ENCODE results near the gene GNMT.
"Not testable (repeated sequence)": the region's sequence is repeated elsewhere in the genome, so short reads cannot be mapped to it uniquely, and the experiment has no call there.

GNMT gene

GRCh38 chr6:42978839-42979522, 18.4 kb downstream of the GNMT start, which contains the start of gene PEX6:
Gene PEX6 (minus strand): TSS chr6:42979181. CDS start chr6:42979150, 31 bp downstream.
- DNase-seq: peak; percentile 84

- DNase-seq: no peak
Observed at GRCh38 chr6:42979523-42980177, 19.1 kb downstream of the GNMT start.

- DNase-seq: no peak
Observed at GRCh38 chr6:42981836-42982235, 21.3 kb downstream of the GNMT start.

DNA sequence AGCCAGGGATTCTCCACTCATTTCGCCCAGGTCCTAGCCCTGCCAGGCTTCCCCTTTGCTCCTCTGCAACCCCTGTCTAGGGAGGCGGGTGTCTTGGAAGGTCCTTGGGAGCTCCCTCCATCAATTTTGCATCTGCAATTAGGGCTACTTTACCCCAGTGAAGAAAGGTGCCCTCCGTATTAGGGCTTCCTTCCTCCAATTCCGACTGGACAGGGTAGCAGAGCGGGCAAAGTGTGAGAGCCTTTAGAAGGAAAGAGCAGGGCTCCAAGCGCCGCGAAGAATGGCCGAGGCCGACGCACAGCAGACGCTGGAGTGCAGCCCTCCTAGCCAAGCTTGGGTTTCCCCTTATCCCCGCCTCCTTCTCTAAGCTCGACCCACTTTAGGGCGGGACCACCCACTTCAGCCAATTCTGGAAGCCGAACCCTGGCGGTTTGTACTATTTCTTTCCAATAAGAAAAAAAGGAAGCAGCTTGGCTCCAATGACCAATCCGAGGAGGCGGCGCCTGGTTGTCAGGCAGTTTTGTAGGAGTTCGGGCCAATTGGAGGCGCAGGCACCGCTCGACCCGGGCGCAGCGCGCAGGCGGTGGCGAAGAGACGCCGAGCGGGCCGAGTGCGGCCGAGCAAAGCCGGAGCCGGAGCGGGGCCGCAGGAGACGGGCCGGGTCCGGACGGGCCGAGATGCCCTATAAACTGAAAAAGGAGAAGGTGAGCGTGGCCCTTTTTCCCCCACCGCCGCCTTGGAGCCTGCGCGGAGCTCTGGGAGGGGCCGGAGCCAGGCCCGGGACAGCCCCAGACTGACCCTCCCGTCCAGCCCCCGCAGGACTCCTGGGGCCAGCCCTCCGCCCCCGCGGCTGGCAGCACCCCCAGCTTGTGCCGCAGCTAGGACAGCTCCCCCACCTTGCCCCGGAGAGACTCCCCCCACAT, 23.7 kb downstream of the GNMT start, which contains the start of gene PPP2R5D:
PPP2R5D (plus strand) TSS at position 570 of the 923 bp plus-strand sequence; CDS start at position 678, 108 bp downstream.
- peak; percentile 98 for DNase-seq

- no peak for DNase-seq
Observed at GRCh38 chr6:42984924-42985475, 24.4 kb downstream of the GNMT start.

DNA sequence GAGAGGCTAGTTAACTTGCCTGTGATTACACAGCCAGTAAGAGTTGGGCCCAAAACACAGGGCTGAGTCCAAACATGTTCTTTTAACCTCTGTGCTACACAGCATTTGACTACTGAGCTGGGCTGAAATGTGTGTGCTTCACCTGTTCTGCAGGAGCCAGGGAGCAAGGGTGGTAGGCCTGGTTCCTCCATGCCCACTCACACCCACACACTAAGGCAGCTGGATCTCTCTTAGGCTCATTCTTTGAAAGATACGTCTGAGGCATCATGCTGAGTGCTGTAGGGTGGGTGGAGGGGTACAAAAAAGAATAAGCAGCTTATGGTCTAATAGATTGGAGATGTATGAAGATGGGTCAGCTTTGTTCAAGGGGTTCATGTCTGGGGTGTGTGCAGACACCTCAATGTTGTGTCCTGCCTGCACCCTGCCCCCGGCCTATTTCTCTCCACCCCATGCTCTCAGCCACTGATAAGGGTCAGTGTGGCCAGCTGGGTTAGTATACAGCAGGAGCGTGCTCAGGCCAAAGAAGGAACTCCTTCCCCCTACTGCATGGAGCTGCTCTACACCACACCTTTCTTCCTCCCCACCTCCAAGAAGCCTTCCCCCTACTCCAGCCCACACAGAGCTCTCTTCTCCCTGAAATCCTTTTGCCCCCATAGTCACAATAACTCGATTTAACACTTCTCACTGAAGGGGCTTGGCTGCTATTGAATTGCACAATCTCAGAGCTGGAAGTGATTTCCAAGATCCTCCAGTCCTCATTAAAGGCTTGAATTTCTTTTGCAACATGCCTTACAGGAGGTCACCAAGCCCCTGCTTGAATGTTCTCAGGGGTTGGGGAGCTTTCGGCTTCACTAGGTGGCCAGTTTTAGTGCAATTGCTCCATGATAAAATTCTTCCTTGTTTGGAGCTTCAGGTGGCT, 27.2 kb downstream of the GNMT start:
- DNase-seq: no peak

GRCh38 chr6:42988486-42989020, 28.0 kb downstream of the GNMT start:
- DNase-seq: no peak

DNA sequence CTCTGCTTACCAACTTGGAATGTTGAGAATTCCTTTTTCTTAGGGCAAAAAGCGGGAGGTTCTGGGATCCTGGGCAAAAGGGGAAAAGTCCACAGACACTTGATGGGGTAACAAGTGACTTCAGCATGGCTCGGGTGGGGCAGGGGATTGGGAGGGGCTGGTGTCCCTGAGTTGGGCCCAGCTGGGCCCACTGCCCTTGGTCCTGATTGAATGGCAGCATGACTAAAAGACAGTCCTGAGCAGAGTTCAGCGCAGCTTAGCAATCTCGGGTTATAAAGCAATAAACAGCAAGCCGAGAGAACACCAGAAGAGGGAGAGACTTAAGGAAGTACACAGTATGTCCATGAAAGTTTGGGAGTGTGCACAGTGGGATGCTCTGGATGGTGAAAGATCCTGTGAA, 29.4 kb downstream of the GNMT start:
- no peak for DNase-seq

- no peak for DNase-seq
Observed at GRCh38 chr6:42993445-42993844, 32.9 kb downstream of the GNMT start.

- no peak for DNase-seq
Observed at GRCh38 chr6:42996513-42996912, 36.0 kb downstream of the GNMT start.

DNA sequence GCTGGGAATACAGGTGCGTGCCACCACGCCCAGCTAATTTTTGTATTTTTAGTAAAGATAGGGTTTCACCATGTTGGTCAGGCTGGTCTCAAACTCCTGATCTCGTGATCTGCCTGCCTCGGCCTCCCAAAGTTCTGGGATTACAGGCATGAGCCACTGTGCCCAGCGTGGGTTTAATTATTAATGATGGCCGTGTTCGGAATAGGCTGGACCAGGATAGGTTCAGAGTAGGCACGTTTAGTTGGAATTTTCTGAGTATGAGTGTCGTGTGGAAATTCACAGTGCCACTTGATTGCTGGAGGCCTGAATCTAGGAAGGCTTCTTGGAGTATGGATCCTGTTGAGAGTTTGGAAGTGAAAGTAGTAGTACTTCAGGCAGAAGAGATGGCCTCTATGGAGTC, 37.7 kb downstream of the GNMT start:
- DNase-seq: not testable (repeated sequence)

GRCh38 chr6:43001843-43002242, 41.3 kb downstream of the GNMT start:
- DNase-seq: no peak

- DNase-seq: no peak
Observed at GRCh38 chr6:43005844-43006243, 45.3 kb downstream of the GNMT start.

DNA sequence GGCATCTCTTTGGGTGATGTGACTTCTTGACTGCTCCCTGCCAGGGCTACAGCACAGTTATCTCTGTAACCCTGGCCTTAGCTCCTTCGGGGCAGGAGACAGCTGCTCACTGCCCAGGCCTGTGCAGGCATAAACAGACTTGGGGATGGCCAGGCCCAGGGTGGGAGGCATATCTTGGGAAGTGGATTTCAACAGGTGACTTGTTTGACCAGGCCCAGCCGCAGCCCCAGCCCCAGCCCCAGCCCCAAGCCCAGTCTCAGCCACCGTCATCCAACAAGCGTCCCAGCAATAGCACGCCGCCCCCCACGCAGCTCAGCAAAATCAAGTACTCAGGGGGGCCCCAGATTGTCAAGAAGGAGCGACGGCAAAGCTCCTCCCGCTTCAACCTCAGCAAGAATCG, 45.7 kb downstream of the GNMT start:
- no peak for DNase-seq

GRCh38 chr6:43007126-43007525, 46.6 kb downstream of the GNMT start:
- no peak for DNase-seq

DNA sequence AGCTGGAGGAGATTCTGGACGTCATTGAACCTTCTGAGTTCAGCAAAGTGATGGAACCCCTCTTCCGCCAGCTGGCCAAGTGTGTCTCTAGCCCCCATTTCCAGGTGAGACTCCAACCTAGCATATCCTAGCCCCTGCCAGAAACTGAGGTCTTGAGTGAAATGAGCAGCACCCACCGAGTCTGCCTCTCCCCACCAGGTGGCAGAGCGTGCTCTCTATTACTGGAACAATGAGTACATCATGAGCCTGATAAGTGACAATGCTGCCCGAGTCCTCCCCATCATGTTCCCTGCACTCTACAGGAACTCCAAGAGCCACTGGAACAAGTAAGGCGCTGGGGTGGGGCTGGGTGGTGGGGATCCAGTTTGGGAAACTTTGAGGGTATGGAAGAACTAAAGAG, 48.6 kb downstream of the GNMT start:
- DNase-seq: no peak

DNA sequence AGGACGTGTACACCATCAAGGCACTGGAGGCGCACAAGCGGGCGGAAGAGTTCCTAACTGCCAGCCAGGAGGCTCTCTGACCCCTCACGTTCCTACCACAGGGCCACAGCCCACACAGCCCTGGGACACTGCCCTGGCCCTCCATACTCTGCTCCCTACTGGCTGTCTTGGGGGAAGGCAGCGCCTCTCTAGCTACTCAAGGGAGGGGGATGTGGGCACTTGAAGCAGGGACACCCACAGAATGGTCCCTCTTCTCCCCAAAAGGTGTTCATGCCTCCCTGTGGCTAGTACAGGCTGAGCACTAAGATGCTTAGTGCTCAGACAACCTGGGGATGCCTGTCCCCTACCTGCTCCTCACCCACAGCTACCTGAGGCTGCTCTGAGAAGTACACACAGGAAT, 50.7 kb downstream of the GNMT start:
- DNase-seq: no peak

- DNase-seq: no peak
Observed at GRCh38 chr6:43012364-43012763, 51.8 kb downstream of the GNMT start.

DNA sequence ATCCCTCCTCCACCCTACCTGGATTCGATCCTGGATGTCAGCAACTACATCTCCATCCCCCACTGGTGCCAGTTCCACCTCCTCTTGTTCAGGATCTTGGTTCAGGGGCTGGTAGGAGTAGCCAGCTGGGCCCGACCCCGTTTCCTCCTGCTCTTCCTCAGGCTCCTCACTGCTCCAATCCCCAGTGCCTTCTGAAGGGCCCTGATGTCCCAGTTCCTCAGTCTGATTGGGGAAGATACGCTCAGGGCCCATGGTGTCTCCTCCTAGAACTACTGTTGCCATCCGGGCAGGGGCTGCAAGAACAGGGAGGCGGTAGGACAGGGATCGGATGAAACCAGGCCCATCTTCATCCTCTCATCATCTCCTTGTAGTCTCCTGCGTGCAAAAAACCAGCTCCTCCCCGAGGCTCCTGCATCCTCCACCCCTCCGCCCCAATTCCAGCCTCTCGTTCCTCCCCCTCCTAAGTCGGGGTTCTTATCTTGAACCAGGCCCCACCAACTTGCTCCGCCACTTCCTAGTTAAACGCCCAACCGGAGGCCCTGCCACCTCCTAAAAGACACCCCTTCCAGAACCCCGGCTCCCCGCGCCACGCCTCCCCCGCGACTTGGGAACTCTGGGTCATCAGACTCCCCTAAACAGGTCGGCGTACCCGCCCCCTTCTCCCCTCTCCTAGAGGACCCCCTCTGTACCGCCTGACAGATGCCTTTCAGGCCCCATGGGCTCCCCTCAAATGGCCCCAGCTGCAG, 52.7 kb downstream of the GNMT start:
- no peak for DNase-seq
